CD1c-positive myeloid dendritic cell (primary cell): ENCODE measurements around the gene GPC3.
"Not testable (repeated sequence)": the region's sequence is repeated elsewhere in the genome, so short reads cannot be mapped to it uniquely, and the experiment has no call there.

ENCODE experiments used
- DNase-seq: peaks from one replicate; pipeline ENCODE4 v3.0.0-alpha.2; 2016; ENCODE audit errors: extremely low spot score

The GPC3 gene

GRCh38 chrX:133555782-133556458, 429.5 kb downstream of the GPC3 start:
- DNase-seq: peak; percentile 53

- DNase-seq: no peak
Observed at GRCh38 chrX:133550665-133551485, 434.5 kb downstream of the GPC3 start.

GRCh38 chrX:133549295-133549933, 436.0 kb downstream of the GPC3 start:
- no peak for DNase-seq

- DNase-seq: peak; percentile 66
Observed at GRCh38 chrX:133546441-133546840, 439.0 kb downstream of the GPC3 start.

GRCh38 chrX:133544778-133545177, 440.6 kb downstream of the GPC3 start:
- DNase-seq: no peak

- DNase-seq: peak; percentile 86
Observed at GRCh38 chrX:133544115-133544514, 441.3 kb downstream of the GPC3 start.

GRCh38 chrX:133543654-133544053, 441.7 kb downstream of the GPC3 start:
- no peak for DNase-seq

- no peak for DNase-seq
Observed at GRCh38 chrX:133542476-133542875, 442.9 kb downstream of the GPC3 start.

GRCh38 chrX:133541021-133541420, 444.4 kb downstream of the GPC3 start:
- DNase-seq: no peak

GRCh38 chrX:133538148-133538547, 447.2 kb downstream of the GPC3 start:
- no peak for DNase-seq

GRCh38 chrX:133537142-133537541, 448.3 kb downstream of the GPC3 start:
- DNase-seq: no peak

- DNase-seq: no peak
Observed at GRCh38 chrX:133535066-133535465, 450.3 kb downstream of the GPC3 start.

GRCh38 chrX:133534172-133534571, 451.2 kb downstream of the GPC3 start:
- DNase-seq: no peak

GRCh38 chrX:133533249-133533648, 452.1 kb downstream of the GPC3 start:
- DNase-seq: no peak

- no peak for DNase-seq
Observed at GRCh38 chrX:133530960-133531359, 454.4 kb downstream of the GPC3 start.

- no peak for DNase-seq
Observed at GRCh38 chrX:133529578-133529977, 455.8 kb downstream of the GPC3 start.

- DNase-seq: no peak
Observed at GRCh38 chrX:133527825-133528224, 457.6 kb downstream of the GPC3 start.

- no peak for DNase-seq
Observed at GRCh38 chrX:133527415-133527814, 458.0 kb downstream of the GPC3 start.

GRCh38 chrX:133526773-133527172, 458.6 kb downstream of the GPC3 start:
- not testable (repeated sequence) for DNase-seq

GRCh38 chrX:133523526-133523925, 461.9 kb downstream of the GPC3 start:
- no peak for DNase-seq

- DNase-seq: no peak
Observed at GRCh38 chrX:133523081-133523487, 462.3 kb downstream of the GPC3 start.

GRCh38 chrX:133516686-133517085, 468.7 kb downstream of the GPC3 start:
- DNase-seq: no peak

- no peak for DNase-seq
Observed at GRCh38 chrX:133514486-133514885, 470.9 kb downstream of the GPC3 start.
